H1 (cell line): ENCODE results near the gene LY6G6D. TPM values are rescaled to one million over a fixed set of nuclear protein-coding genes. Genes with fewer than 3 reads are reported as not detected.

ENCODE experiments used
- KDM5A ChIP-seq: fragments of 200-600 bp; IDR thresholded peaks from 2 replicates; pipeline ENCODE4 v1.7.1; 2012; ENCODE audit warnings: mild to moderate bottlenecking, low read length, inconsistent platforms, mixed read lengths
- POLR2AphosphoS5 ChIP-seq: IDR thresholded peaks from 2 replicates; pipeline ENCODE4 v1.6.1; 2011; ENCODE audit warnings: low read depth, low read length
- RNF2 ChIP-seq: fragments of 200-900, 300-1000 bp; sonication (generic); IDR thresholded peaks from 2 replicates; pipeline ENCODE4 v1.7.1; 2016; ENCODE audit warnings: borderline replicate concordance, low read depth, mild to moderate bottlenecking, antibody characterized with exemption, low read length; ENCODE audit not compliant: poor library complexity, severe bottlenecking; ENCODE audit errors: missing control alignments
- SIN3A ChIP-seq, 2 experiments: IDR thresholded peaks in 1 of 2; conservative IDR thresholded peaks in 1 of 2; 2 replicates each; pipeline ENCODE4 v1.6.1; 2011 to 2012; ENCODE audit warnings: low read length in 2 of 2, improper control_type of control experiment in 1 of 2, low read depth in 1 of 2, mild to moderate bottlenecking in 1 of 2
- polyA plus RNA-seq, 7 experiments: library from polyadenylated mRNA; depleted of rRNA in 3 of 7; stranded (reverse) in 5 of 7; unstranded in 2 of 7; fragments of >200 nt in 5 of 7; fragments of 200-250 nt in 2 of 7; gene quantifications; 1 replicate in 5 of 7; 2 replicates in 1 of 7; 4 replicates in 1 of 7; pipeline versions ENCODE4 v1.2.1 to v1.2.3, GENCODE V29; 2011 to 2013; ENCODE audit warnings: missing spikeins in 2 of 7, mixed read lengths in 2 of 7
- total RNA-seq: library from RNA; stranded (reverse); fragmentation: NEBNext Ultra II Directional; extraction: Animal tissue kit (Norgen Biotek cat#: 25700); gene quantifications from 2 replicates; pipeline ENCODE4 v1.2.1, GENCODE V29; 2021
- TF ChIP-seq, protein P1 (sequence below): IDR thresholded peaks from 2 replicates; pipeline ENCODE4 v1.6.1; 2011; ENCODE audit warnings: low read depth, mild to moderate bottlenecking, low read length; ENCODE audit not compliant: insufficient read depth
- TF ChIP-seq, protein P2 (sequence below): IDR thresholded peaks from 2 replicates; pipeline ENCODE4 v1.6.1; 2012; ENCODE audit warnings: inconsistent platforms

LY6G6D gene
- total and polyA plus RNA-seq, 2 of the 8 experiments (the other 6 are each of a cell fraction or from before 2014, with no cell fraction given): 1.8 TPM; not detected in 1

DNA sequence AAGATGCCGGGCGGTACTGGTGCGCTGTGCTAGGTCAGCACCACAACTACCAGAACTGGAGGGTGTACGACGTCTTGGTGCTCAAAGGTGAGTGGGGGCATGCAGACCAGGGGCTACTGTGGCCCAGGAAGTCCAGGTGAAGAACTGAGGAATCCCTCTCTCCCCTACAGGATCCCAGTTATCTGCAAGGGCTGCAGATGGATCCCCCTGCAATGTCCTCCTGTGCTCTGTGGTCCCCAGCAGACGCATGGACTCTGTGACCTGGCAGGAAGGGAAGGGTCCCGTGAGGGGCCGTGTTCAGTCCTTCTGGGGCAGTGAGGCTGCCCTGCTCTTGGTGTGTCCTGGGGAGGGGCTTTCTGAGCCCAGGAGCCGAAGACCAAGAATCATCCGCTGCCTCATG, 7.4 kb upstream of the LY6G6D start (continued):
- no peak for TF ChIP-seq POLR2AphosphoS5
- TF ChIP-seq, protein P1, sequence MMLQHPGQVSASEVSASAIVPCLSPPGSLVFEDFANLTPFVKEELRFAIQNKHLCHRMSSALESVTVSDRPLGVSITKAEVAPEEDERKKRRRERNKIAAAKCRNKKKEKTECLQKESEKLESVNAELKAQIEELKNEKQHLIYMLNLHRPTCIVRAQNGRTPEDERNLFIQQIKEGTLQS: no peak
- TF ChIP-seq, protein P2, sequence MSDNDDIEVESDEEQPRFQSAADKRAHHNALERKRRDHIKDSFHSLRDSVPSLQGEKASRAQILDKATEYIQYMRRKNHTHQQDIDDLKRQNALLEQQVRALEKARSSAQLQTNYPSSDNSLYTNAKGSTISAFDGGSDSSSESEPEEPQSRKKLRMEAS: no peak
- no peak for TF ChIP-seq KDM5A
- TF ChIP-seq SIN3A (conservative IDR thresholded peaks at IDR 0.05 in 1 of 2, IDR thresholded peaks at IDR 0.05 in 1 of 2; ENCODE audit: low read depth in 1 of 2, low read length in 2 of 2): no peak
- no peak for TF ChIP-seq RNF2
